Superior temporal gyrus (tissue), 1 donor: ENCODE measurements around the gene ANKS1B.
"Not testable (repeated sequence)": the region's sequence is repeated elsewhere in the genome, so short reads cannot be mapped to it uniquely, and the experiment has no call there.

Source experiments
- DNase-seq: peaks from one replicate; pipeline ENCODE4 v3.0.0-alpha.2; 2016; ENCODE audit errors: extremely low spot score

ANKS1B gene

DNA sequence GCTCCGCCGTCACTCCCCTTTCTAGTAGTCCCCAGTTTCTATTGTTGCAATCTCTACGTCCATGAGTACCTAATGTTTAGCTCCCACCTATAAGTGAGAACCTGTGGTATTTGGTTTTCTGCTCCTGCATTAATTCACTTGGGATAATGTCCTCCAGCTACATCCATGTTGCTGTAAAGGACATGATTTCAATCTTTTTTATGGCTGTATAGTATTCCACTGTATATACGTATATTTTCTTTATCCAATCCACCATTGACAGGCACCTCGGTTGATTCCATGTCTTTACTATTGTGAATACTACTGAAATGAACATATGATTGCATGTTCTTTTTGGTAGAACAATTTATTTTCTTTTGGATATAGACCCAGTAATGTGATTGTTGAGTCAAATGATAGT is 114.7 kb downstream of the ANKS1B start:
- DNase-seq = no peak

DNA sequence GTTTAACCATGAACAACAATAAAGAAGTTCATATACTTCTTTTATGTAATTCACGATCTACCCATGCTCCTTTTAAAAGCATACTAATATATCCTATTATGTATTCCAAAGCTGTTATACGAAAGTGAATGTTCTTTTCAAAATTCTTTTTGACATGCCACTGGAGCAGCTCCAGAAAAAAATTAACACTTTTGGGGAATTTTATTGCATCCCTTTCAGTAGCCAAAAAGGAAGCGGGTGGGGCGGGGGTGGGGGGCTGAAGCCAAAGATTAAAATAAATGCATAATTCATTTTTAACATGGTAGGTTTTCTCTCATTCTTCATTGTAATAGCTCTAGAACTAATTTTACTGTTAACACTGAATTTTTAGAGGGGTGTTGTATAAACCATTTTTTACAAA is 123.0 kb downstream of the ANKS1B start:
- DNase-seq = no peak

- DNase-seq = no peak
Measured at GRCh38 chr12:99859126-99859525, 125.6 kb downstream of the ANKS1B start.

DNA sequence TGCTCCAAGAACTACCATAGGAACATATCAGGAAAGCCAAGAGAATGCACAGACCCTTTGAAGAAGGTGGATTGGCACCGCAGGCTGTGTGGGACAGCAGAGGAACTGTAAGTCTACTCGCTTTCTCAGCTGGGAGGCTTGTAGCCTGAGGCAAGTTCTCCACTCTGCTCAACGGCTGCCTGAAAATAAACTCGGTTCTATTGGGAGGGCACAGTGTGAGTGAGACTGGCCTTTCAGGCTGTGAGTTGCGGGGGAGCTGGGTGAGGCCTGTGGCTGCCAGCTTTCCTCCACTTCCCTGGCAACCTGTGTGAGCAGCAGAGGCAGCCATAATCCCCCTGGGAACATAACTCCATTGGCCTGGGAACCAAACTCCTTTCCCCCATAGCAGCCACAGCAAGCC is 132.1 kb downstream of the ANKS1B start:
- no peak for DNase-seq

DNA sequence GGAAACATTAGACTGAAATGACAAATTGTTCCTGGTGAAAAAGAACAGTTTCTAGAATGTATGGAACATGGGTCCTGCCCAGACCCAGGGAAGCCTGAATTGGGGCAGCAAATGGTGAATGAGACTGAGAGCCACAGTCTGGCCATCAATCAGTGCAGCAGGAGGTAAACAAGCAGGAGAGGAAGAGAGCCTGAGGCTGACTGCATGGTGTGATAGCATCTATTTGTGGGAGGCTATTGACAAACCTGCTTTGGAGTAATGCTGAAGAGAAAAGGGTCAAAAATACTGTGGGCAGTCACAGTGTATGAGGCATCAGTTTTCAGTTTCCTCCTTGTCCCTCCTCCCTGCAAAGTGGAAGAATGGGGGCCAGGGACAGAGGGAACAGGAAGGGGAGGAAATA is 136.8 kb downstream of the ANKS1B start:
- DNase-seq = no peak

DNA sequence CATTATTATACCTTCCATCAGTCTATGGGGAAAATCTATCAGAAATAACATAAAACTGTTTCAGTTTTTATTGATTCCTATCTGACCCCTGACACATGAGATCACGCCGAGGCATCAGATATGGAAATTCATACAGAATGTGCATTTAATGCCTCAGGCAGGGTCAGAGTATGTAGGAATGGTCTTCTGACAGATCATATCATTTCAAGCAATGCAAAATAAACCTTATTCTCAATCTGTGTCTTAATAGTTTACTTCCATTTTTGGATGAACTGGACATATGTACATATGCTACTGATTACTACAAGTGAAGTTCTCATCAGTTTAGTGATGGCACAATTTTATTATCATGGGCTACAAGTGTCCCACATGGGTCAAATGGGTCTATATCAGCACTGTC is 150.0 kb downstream of the ANKS1B start:
- no peak for DNase-seq

- DNase-seq = no peak
Measured at GRCh38 chr12:99833397-99833796, 151.3 kb downstream of the ANKS1B start.

DNA sequence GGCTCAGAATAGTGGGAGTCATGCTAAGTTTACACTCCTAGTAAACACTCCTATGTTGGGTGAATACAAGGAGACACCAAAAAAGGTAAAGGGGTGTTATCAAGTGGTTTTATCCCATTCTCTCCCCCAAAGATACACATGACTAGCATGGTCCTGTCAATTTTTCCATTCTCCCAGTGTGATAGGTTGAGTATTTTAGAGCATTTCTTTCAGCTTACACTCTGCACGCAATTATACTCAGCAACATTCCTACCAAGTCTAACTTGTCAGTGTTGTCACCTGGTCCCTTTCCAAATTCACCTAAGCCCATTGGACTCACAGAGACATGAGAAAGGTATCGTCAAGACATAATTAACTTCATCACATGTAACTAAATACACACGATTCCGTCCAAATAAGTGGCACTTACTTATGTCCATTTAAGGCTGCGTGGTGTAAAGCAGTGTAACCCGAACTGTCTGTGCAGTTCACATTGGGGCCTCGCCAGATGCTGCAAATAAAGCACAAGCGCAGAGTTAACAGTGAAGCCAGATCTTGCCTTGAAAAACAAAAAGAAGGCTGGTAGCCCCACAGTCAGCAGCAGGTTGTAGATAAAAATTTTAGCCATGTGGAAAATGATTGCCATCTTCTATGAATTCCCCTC is 159.7 kb downstream of the ANKS1B start:
- DNase-seq = no peak

- DNase-seq = no peak
Measured at GRCh38 chr12:99822273-99822672, 162.5 kb downstream of the ANKS1B start.

- peak; percentile 78 for DNase-seq
Measured at GRCh38 chr12:99810718-99811593, 173.8 kb downstream of the ANKS1B start.

DNA sequence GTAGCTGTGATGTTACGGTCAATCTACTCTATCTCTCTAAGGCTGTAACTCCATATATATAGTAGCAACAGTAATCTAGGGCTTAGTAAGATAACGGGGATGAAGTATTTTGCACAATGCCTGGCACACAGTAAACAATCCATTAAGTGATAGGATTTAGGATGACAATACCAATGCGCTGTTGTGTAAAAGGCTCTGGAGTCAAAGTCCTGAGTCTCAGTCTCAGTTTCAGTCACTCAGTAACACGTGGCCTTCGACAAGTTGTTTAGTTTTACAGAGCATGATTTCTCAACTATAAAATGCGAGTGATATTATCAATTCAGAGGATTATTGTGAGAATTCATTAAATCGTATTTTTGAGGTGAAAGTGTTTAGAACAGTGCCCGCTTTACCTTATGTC is 174.8 kb downstream of the ANKS1B start:
- DNase-seq = no peak

GRCh38 chr12:99806304-99806703 is 178.4 kb downstream of the ANKS1B start:
- DNase-seq = no peak

DNA sequence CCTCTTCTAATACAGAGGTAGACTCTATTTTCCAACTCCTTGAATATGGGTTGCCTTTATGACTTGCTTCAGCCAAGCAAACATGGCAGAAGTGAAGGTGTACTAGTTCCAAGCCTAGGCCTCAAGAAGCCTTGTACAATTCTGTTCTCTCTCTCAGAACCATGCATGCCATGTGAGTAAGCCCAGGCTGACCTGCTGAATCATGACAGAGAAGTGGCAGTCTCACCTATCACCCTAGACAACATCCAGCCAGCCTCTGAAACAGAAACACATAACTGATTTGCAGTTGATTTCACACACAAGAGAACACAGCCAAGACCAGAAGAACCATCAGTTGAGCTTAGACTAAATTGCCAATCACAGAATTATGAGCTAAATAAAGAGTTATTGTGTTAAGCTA is 180.0 kb downstream of the ANKS1B start:
- no peak for DNase-seq

- no peak for DNase-seq
Measured at GRCh38 chr12:99800605-99801004, 184.1 kb downstream of the ANKS1B start.

DNA sequence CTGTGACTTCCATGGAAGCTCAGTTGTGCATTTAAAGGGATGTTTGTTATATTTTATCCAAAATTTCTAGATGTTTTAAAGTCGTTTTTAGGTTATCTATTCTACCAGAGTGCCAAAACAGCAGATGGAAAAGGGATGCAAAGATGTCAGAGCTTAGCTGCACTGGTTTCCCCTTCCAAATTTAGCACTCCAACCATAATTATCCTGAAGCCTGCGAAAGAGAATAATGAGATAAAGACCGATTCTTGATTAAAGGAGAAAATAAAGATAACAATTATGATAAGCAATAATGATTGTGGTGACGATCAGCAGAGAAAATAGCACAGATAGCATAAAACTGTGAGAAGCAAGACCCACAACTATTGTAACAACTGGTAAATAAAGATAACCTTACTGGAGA is 186.8 kb downstream of the ANKS1B start:
- not testable (repeated sequence) for DNase-seq

GRCh38 chr12:99783421-99783820 is 201.3 kb downstream of the ANKS1B start:
- DNase-seq = no peak

DNA sequence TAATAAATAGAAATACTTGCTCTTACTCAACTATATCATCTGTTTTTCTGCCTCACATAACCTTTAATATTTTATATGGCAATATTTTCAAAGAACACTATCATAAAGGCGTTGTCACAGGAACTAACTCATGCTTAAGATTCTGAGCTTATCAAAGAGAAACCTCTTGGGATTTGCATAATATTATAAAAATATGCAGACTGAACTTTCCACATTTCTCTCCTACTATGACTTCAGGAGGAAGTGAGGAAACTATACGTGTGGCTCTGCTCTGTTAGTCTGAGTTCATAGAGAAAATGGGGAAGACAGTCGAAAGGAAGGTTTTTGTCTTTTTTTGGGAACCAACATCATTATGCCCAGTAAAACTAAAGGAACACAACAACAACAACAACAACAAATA is 212.5 kb downstream of the ANKS1B start:
- DNase-seq = no peak

DNA sequence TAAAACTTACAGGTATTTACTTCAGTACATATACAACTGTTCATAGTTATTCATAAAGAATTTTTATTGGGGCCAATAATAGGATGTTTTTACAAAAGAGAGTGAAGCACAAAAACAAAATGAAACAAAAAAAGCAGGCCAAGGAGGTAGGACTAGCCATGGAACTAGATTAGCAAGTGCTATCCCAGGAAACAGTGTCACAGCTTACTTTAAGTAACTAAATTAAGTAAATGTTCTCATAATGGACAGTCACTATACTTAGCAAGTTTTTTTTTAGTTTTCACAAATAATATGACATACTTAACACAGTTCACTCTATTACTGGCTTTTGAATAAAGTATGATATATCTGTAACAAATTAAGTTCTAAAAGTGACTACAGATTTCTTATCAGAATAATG is 213.1 kb downstream of the ANKS1B start:
- DNase-seq = no peak

DNA sequence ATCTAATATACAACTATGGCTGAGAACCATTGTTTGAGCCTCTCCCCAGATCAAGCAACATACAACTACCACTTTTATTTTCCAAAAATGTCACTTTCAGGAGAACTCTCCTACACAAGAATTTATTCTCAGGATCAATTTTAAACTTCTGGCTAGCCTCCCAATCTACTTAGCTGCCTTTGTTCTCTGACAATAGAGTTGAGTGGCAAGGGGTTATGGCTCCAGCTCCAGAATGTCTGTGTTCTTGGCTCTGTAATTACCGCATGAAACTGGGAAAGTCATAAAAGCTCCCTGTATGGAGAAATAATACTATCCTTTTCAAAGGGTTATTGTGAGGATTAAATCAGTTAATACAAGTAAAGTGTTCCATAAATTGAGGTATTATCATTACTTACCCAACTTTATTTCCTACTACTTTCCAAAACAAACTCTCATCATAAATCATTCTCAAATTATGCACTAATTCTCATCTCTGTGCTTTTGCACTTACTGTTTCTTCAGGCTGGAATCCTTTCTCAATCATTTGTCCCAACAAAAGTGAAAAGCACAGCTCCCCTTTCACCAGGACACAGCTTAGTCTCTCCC is 215.2 kb downstream of the ANKS1B start:
- DNase-seq = no peak

DNA sequence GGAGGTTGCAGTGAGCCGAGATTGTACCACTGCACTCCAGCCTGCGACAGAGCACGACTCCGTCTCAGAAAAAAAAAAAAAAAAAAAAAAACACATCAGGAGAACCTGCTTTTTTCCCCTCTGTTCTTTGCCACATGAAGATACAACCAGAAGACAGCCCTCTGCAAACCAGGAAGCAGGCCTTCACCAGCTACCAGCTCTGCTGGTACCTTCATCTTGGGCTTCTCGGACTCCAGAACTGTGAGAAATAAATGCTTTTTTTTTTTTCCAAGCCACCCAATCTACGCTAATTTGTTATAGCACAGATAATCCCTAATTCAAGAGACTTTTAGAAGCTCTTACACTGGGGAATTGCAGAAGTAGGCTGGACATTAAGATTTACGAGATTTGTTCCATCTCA is 216.0 kb downstream of the ANKS1B start:
- DNase-seq = no peak

- DNase-seq = peak; percentile 81
Measured at GRCh38 chr12:99767809-99768208, 216.9 kb downstream of the ANKS1B start.

DNA sequence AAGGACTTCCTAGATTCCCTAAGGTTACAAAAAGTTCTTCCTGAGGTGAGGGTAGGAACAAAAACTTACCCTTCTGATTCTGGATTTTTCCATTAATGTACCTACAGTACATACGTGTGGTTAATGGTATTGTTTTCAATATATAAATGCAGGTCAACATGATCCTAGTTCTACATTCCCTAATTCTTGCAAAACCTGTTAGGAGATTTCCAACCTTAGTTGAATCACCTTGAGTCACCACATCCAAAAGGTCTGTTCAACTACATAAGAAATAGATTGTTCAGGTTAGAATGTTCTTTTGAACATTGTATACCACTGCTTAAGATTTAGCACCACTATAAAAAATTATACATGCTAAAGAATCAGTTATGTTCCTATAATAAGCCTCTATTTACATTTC is 218.3 kb downstream of the ANKS1B start:
- DNase-seq = no peak
